GM18870 (cell line): Measurements from ENCODE around the gene SFT2D2.
"Not testable (repeated sequence)": the region's sequence is repeated elsewhere in the genome, so short reads cannot be mapped to it uniquely, and the experiment has no call there.

ENCODE experiments used
- ATAC-seq: cut with Tn5 transposase; IDR thresholded peaks from one replicate; pipeline ENCODE4 v1.9.1; 2021; ENCODE audit warnings: moderate library complexity; ENCODE audit not compliant: unreplicated experiment

SFT2D2 gene

DNA sequence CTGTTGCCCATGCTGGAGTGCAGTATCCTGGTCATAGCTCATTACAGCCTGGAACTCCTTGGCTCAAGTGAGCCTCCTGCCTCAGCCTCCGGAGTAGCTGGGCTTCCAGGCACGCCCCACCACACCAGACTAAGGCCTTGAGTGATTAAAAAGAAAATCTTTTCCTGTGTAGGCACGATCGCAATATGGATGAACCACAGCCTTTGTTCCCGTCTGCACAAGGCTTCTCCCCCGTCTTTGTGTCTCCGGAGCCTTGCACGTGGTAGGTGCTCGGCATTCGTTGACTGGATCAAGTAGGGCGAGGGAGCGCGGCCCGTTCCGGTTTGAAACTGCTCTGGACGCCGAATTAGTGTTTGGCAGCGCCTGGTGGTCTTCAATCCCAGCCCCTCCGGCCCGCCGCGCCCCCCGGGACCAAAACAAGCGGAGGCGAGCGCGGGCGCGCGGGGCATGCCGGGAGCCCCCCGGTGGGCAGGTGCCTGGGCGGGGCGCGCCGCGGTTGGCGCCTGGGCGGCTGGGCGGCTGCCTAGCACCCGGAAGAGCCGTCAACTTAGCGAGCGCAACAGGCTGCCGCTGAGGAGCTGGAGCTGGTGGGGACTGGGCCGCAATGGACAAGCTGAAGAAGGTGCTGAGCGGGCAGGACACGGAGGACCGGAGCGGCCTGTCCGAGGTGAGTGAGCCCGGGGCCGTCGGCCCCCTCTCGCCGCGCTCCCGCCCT is at the start of gene SFT2D2:
TSS of gene SFT2D2 (plus strand) at position 529 of the 715 bp plus-strand sequence. CDS start at position 605, 76 bp downstream.
- ATAC-seq, result peak; percentile 50

DNA sequence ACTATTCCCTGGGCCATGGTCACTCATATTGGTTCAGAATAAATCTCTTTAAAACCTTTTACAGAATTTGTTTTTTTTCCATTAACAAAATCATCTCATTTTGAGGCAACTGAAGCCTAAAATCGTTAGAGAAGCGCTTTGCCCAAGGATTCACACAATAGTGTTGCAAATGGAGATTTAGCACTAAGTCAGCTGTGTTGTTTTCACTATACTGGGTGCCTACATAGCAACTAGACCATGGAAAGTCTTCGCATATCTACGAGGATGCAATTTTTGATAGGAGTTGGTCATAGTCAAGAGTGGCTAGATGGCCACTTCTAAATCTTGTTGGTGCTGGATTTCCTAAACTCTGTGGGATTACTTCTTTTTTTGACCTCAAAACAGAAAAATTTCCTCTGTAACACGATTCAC is 47.6 kb upstream of the SFT2D2 start:
- ATAC-seq, result no peak

DNA sequence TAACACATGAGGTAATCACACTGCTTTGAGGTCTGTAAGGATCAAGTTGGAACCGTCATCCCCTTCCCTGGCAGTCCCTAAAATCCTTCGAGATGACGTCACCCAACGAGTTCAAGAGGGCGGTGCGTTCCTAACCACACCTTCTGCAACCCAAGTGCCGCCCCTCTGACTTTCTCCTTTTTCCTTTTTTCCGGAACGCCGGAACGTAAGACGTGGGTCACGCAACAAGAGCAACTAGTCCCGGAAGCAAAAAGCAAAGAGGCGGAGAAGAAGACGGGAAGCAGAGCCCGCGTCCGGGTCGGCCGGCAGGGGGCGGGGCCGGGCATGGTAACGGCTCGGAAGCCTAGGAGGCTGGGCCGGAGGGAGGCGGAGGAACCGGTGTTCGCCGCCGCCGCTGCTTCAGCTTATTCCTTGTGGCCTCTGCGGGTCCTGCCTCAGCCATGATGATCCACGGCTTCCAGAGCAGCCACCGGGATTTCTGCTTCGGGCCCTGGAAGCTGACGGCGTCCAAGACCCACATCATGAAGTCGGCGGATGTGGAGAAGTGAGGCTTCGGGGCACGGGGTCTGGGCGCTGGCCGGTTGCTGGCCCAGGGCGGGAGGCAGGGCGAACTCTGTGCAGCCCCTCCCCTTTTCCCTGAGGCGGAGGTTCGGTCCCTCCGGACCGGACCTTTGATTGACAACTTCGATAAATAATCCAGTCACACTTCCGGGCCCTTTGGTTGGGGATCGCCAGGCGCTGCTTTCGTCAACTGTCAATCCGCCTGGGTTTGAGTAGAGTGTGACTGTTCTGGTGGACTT is 47.0 kb upstream of the SFT2D2 start, which contains the start of gene TIPRL:
TSS of gene TIPRL (plus strand) at position 325 of the 800 bp plus-strand sequence. CDS start at position 441, 116 bp downstream.
- peak; percentile 83 for ATAC-seq

- ATAC-seq, result no peak
These were observed 46.2 kb upstream of the SFT2D2 start for GRCh38 chr1:168179438-168180147.

- ATAC-seq, result no peak
These were observed 45.7 kb upstream of the SFT2D2 start for GRCh38 chr1:168180148-168180524.

GRCh38 chr1:168181063-168181720 is 44.6 kb upstream of the SFT2D2 start:
- not testable (repeated sequence) for ATAC-seq

DNA sequence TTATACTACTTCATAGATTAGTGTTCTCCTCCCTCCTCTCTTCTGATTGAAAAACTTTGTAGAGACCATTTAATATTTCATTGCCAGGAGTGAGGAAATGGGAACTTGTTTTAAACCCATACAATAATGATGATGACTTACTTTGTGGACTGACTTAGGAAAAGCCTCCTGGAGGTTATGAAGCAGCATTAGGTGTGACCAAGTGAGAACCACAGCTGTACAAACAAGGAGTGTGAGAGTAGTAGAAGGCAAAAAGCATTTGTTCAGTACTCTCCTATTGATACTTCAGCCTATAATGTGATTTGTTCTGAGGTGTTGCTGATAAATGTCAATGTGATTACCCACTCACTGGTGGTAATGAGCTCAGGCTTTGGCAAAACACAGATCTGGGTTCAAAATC is 38.6 kb upstream of the SFT2D2 start:
- no peak for ATAC-seq

GRCh38 chr1:168190403-168190802 is 35.4 kb upstream of the SFT2D2 start:
- no peak for ATAC-seq

DNA sequence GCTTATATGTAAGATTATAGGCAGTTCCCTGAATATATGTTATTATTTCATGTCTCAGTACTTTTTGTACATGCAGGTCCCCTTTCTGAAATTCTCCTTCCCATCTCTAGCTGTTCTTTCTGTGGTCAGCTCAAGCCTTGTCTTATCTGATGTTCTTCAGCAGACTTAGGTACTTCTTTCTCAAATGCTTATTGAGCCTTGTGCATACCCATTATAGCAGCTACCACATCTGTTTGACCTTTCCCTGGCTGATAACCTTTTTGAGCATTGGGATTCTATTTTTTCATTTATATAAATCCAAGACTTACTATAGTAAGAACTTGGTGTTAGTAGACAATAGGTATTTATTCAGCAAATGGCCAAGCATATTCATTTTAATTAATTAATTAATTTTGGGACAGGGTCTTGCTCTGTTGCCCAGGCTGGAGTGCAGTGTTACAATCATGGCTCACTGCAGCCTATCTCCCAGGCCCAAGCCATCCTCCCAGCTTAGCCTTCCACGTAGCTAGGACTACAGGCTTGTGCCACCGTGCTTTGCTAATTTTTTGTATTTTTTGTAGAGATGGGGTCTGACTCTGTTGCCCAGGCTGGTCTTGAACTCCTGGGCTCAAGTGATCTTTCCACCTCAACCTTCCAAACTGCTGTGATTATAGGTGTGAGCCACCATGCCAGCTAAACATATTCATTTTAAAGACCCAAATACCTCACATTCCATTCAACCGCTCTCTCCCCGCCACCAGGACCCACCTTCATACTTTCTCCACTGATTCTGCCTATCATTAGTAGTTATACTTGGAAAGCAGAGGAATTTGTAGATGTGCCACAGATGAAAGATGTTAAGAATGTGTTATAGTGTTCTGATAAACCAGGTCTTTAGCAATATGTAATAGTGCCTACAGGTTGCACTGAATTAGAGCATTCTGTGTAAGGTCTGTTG is 30.3 kb upstream of the SFT2D2 start:
- no peak for ATAC-seq

DNA sequence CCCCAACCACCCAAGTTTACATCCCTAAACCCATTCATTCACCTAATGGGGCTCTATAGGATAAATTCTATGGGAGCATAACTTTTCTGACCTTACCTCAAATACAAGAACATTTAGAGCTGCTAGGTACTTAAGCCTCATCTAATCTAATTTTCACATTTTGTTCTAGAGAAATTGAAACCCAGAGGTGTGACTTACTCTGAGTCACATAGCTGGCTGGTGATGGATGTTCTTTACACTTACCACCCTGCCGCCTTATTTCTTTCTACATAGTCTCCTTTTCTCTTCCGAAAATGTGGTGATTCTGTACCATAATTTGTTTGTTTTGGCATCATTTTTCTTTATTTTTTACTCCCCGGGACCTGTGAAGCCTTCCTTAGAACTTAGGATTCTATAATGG is 26.7 kb upstream of the SFT2D2 start:
- no peak for ATAC-seq

GRCh38 chr1:168202941-168203654 is 22.7 kb upstream of the SFT2D2 start:
- ATAC-seq, result no peak

DNA sequence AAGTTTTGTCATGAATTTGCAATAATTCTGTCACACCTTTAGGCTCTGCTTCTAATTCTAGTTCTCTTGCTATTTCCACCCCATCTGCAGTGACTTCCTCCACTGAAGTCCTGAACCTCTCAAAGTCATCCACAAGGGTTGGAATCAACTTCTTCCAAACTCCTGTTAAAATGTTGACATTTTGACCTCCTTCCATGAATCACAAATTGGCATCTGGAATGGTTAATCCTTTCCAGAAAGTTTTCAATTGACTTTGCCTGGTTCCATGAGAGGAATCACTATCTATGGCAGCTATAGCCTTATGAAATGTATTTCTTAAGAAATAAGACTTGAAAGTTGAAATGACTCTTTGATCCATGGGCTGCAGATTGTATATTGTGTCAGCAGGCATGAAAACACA is 19.7 kb upstream of the SFT2D2 start:
- no peak for ATAC-seq

DNA sequence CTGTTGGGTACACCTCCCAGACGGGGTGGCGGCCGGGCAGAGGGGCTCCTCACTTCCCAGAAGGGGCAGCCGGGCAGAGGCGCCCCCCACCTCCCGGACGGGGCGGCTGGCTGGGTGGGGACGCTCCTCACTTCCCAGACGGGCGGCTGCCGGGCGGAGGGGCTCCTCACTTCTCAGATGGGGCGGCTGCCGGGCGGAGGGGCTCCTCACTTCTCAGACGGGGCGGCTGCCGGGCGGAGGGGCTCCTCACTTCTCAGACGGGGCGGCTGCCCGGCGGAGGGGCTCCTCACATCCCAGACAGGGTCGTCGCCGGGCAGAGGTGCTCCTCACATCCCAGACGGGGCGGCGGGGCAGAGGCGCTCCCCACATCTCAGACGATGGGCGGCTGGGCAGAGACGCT is 18.1 kb upstream of the SFT2D2 start:
- not testable (repeated sequence) for ATAC-seq

DNA sequence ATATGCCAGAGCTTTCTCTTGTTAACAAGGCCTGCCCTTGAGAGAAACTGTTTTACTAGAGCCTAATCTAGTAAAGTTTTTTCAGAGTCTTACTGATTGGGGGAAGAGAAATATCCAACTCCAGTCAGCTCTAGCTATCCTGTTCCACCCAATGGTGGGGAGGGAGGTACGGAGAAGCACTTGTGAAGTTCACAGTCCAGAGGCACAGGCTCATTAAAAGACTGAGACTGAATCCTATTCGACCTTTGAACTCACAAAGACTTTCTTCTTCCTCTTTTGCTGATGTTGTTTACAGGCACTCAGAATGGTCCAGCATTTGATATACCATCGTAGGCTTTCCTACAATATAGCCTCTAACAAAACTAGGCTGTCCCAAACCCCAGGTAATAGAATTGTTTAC is 15.5 kb upstream of the SFT2D2 start:
- no peak for ATAC-seq

DNA sequence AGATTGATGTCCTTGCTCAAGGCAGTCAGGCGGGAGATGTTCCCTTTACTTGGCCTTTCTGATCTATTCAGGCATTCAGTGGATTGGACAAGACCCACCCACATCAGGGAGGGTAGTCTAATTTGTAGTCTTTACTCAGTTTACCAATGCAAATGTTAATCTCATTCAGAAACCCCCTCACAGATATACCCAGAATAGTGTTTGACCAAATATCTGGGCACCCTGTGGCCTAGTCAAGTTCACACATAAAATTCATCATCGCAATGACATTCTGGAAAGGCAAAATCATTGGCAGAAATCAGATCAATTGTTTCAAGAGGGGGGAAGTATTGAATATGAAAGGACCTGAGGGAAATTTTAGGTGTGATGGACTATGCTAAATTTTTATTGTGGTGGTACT is 12.5 kb upstream of the SFT2D2 start:
- no peak for ATAC-seq

DNA sequence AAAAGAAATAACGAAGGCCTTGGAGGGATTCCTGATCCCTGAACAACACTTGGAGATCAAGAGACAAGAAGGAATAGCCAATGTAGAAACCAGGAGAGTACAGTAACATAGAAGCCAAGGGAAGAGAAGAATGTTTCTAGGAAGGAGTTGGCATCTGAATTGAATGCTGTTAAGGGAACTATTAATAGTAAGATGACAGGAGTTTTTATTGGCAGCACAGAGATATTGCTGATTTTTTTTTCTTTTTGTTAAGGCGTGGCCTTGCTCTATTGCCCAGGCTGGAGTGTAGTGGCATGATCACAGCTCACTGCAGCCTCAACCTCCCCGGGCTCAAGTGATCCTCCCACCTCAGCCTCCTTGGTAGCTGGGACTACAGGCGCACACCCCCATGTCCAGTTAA is 9.6 kb upstream of the SFT2D2 start:
- ATAC-seq, result no peak

GRCh38 chr1:168217664-168218063 is 8.1 kb upstream of the SFT2D2 start:
- no peak for ATAC-seq

DNA sequence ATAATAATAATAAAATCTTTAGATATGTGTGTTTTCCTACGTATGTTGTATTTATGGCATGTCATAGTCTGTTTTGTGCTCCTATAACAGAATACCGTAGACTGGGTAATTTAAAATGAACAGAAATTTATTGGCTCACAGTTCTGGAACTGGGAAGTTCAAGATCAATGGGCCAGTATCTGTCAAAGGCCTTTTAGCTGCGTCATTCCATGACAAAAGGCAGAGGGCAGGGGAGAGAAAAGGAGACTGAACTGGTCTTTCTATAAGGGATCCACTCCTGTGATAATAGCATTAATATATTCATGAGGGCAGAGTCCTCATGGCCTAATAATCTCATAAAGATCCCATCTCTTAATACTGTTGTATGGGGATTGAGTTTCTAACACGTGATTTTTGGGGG is 7.1 kb upstream of the SFT2D2 start:
- no peak for ATAC-seq

- ATAC-seq, result no peak
These were observed 5.3 kb upstream of the SFT2D2 start for GRCh38 chr1:168220470-168220871.
